Measurements from ENCODE around the gene TRAK1.
"Not testable (repeated sequence)": the region's sequence is repeated elsewhere in the genome, so short reads cannot be mapped to it uniquely, and the experiment has no call there.

TRAK1 gene

DNA sequence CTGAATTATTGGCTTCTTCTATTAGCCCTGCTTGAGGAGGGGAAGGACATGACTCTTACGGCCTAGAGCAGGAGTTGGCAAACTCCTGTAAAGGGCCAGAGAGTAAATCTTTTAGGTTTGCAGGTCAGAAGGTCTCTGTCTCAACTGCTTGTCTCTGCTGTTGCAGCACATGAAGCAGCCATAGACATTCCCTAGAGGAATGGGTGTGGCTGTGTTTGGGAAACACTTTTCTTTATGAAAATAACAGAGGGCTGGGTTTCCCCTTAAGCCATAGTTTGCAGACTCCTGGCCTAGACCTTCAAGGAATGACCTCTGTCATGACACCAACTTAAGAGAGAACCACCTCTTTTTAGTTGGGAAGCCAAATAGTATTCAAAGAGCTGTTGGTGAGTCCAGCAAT, 10.3 kb downstream of the TRAK1 start:
- no peak overlapping the region for H3K27ac ChIP-seq
- TF ChIP-seq CTCF (conservative IDR thresholded peaks at IDR 0.05), result no peak

DNA sequence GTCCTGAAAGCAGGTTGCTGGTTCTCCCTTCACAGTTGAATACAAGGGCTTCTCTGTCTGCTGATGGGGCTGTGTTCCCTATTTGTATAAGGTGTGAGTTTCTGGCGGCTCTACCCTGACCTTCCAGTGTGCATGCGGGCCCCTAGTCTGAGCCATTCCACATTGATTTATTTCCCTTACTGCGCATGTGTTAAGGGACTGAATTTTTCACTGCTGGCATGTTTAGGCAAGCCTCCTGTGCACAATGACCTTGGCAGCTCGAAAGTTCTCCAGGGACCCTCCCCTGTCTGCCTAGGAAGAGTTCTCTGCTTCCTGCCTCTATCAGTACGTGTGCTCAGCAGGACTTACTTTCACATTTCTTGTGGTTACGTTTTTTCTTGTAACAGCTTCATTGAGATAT, 11.4 kb downstream of the TRAK1 start:
- no peak overlapping the region for H3K27ac ChIP-seq
- TF ChIP-seq CTCF (conservative IDR thresholded peaks at IDR 0.05), result no peak

DNA sequence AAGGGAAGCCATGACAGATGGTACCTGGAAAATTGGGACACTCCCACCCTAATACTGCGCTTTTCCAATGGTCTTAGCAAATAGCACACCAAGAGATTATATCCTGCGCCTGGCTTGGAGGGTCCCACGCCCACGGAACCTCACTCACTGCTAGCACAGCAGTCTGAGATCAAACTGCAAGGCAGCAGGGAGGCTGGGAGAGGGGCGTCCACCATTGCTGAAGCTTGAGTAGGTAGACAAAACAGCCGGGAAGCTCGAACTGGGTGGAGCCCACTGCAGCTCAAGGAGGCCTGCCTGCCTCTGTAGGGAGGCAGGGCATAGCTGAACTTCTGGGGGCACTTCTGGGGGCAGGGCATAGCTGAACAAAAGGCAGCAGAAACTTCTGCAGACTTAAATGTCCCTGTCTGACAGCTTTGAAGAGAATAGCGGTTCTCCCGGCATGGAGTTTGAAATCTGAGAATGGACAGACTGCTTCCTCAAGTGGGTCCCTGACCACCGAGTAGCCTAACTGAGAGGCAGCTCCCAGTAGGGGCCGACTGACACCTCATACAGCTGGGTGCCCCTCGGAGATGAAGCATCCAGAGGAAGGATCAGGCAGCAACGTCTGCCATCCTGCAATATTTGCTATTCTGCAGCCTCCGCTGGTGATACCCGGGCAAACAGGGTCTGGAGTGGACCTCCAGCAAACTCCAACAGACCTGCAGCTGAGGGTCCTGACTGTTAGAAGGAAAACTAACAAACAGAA, 12.9 kb downstream of the TRAK1 start:
- not testable (repeated sequence) for H3K27ac ChIP-seq

DNA sequence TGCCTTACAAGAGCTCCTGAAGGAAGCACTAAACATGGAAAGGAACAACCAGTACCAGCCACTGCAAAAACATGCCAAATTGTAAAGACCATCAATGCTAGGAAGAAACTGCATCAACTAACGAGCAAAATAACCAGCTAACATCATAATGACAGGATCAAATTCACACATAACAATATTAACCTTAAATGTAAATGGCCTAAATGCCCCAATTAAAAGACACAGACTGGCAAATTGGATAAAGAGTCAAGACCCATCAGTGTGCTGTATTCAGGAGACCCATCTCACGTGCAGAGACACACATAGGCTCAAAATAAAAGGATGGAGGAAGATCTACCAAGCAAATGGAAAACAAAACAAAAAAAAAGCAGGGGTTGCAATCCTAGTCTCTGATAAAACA, 14.8 kb downstream of the TRAK1 start:
- H3K27ac ChIP-seq, result not testable (repeated sequence)

DNA sequence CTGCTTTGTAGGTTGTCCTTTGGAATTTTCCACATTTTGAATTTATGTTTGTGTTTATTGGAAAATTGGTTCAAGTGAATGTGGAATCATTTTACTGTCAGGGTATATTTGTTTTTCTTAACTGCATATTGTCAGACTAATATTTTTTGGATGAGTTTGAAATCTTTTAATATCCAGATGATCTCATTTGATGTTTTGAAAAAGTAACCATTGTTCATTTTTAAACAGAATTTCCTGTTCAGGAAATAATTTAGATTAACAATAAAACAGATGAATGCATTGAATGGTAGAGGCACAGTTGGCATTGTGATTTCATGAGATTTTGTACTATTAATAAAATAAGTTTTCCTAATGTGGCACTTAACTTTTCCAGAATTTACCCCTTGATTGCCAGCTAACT, 15.5 kb downstream of the TRAK1 start:
- H3K27ac ChIP-seq, result no peak overlapping the region
- no peak for TF ChIP-seq CTCF (conservative IDR thresholded peaks at IDR 0.05)

DNA sequence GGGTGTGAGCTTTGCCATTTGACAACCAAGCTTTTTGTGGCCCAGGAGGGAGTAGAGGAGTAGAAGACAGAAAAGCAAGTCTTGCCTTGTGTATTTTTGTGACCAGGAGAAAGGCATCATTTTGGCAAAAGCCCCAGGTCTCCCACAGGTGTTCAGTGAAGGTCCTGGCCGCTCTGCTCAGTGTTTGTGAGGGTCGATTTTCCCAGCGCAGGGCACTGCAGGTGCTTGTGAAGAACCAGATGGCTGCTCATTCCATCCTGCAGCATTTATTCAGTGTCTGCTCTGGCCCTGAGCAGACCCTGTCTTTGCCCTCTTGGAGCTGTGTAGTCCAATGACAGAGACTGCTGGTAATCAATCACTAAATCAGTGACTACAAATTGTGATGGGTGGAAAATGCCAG, 19.5 kb downstream of the TRAK1 start:
- TF ChIP-seq CTCF (conservative IDR thresholded peaks at IDR 0.05), result no peak
- no peak overlapping the region for H3K27ac ChIP-seq

GRCh38 chr3:42114130-42114725, 23.1 kb downstream of the TRAK1 start:
- H3K27ac ChIP-seq, result no peak overlapping the region
- TF ChIP-seq CTCF (conservative IDR thresholded peaks at IDR 0.05), result no peak

- no peak overlapping the region for H3K27ac ChIP-seq
- TF ChIP-seq CTCF (conservative IDR thresholded peaks at IDR 0.05), result no peak
Observed at GRCh38 chr3:42115215-42115614, 24.1 kb downstream of the TRAK1 start.

All from VCaP (cell line).